HG03066 (cell line): Measurements from ENCODE around the gene ADAMTSL1.
A peak's percentile ranks its signal among the peaks of the same experiment; 100 is the strongest.

Experiments
- ATAC-seq: cut with Tn5 transposase; IDR thresholded peaks from one replicate; pipeline ENCODE4 v1.9.1; 2021; ENCODE audit warnings: low read depth; ENCODE audit not compliant: unreplicated experiment

The ADAMTSL1 gene

DNA sequence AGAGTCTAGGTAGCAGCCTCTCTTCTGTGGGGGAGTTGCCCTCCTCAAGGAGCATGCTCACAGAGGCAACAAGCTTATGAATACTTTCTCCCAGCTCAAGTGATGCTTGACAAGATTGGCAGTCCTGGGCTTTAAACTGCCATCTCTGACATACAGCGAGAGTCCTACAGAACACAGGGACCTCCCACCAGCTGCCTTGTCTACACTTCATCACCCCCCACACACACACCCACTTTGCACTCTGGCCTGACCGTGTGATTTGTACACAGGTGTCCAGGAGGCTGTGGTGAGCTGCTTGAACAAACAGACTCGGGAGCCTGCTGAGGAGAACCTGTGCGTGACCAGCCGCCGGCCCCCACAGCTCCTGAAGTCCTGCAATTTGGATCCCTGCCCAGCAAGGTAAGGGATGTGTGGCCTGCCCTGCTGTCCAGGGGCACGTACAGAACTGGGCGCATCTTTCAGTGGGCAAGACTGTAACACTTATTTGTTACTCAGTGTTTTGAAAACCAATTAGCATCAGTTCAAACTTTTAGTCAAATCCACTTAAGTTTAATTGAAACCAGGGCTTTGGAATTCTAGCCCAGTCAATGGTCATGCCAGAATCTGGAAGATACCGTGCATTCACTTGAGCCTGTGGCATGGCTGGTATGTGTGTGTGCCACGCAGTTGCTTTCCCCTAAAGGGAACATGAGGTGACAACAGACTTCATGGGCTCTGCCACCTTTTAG lies 247.5 kb downstream of the ADAMTSL1 start:
- no peak for ATAC-seq

DNA sequence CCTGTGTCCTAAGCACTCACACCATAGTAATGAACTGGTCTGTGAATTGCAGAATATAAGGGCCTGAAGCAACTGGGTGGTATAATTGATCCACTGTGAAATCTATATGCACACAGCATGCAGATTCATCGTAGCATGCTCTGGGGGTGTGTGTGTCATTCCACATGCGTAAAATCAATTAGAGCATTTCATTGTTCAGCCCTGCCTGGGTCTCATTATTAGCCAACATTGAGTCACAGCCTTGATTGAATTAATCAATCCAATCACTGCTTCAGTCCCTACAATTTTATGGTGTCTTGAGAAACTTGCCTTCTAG lies 248.0 kb downstream of the ADAMTSL1 start:
- no peak for ATAC-seq

DNA sequence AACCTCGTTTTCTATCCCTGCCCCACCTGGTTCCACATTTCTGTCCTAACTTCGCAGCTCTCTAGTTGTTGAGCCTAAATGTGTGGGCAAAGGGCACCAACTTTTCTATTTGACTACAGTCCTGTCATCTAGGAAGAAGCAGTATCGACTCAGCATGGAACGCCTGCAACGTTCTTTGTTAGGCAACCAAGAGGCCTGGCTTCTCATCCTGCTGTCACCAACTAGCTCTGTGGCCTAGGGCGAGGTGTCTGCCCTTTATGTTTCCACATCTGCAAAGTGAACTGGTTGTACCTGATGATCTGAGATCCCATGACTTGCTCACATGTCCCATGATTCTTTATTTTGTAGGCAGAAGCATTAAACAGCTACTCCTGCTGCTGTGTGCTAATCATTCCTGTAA lies 248.9 kb downstream of the ADAMTSL1 start:
- ATAC-seq, result no peak

DNA sequence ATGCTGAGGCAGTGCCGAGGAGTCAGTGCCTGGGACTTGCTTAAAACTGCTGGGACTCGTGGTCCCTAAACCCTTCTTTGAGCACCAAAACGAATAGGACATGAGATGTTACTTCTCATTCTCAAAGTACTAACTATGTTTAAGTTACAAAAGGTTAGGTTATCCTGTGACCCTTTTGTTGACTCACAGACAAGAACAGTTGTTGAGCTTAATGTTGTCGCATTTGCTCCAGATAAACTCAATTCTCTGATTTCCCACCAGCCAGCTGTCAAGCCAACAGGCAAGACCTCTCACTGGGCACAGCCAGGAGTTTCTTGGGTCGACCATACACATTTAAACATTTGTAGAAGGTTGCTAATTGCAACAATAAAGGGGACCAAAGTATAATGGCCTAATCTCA lies 249.4 kb downstream of the ADAMTSL1 start:
- ATAC-seq, result no peak

DNA sequence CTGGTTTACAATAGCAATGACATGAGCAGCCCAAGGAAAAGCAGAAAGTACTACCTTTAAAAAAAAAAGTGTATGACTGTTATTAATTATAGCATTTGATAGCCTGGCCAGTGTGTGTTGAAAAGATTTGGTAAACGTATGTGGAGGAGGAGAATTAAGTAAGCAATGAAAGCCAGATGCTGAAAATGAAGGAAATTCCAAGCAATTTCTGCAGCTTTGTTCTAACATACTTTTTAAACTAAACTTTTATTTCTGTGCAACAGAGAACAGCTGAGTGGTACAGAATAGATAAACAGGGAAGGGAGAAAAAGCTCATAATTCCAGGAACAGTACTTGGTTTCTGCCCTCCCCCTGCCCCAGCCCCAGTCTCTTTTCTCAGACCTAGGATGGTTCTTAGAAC lies 252.6 kb downstream of the ADAMTSL1 start:
- no peak for ATAC-seq

DNA sequence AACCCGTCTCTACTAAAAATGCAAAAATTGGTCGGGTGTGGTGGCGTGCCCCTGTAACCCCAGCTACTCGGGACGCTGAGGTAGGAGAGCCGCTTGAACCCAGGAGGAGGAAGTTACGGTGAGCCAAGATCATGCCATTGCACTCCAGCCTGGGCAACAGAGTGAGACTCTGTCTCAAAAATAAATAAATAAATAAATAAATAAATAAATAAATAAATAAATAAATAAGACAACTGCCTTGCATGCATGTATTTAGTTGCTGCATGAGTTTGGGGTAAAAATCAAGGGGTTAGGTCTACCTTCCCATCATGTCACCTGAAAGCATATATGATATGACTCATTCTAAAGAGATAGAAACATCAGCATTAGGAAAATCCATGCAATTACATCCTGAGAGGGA lies 254.0 kb downstream of the ADAMTSL1 start:
- ATAC-seq, result no peak

DNA sequence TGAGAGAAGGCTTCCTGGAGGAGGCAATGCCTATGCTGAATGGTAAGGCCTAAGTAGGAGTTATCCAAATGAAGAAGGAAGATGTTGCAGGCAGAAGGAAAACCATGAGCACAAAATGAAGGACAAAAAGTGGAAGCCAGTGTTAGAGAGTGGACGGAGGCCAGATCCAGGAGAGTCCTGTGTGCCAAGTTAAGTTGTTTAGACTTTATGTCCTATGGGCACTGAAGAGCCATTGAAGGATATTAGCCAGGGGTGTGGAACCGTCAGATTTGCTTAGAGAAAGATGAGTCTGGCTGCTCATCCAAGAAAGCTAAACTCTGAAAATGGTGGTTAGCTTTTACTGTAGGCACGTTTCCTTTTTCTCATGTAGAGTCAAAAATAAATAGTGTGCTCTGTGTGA lies 254.7 kb downstream of the ADAMTSL1 start:
- no peak for ATAC-seq

DNA sequence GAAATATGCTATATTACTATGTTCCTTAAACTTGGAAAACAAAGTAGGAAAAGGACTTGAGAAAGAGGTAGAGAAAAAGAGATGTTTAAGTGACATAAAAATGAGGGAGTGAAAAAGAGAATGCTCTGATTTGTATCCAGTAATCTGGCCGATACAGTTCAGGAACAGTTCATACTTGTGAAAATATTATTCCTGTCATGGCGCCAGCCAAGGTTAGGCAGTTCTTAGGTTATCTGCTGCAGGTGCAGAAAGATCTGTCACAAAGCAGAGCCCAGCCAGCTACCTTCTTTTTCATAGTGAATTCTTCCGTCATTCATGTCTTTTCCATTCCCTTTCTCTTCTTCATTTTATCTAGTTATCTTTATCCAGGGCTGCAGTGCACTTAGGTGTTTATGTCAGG lies 256.3 kb downstream of the ADAMTSL1 start:
- ATAC-seq, result no peak

DNA sequence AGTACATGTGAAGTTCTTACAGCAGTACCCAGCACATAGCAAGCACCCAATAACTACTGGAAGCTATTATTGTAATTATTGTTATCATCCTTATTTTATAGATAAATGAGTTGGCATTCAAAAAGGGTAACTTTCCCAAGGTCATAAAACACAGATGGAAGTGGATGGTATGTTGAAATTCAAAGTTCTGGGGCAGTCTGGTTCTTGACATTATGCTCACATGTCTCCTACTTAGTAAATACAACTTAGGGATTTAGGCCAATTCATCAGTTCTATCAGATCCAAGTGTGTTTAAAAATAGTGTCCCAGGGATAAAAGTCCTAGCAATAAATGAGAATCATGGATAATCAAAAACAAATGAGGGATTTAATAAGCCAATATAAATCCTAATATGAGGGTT lies 265.2 kb downstream of the ADAMTSL1 start:
- ATAC-seq, result no peak

DNA sequence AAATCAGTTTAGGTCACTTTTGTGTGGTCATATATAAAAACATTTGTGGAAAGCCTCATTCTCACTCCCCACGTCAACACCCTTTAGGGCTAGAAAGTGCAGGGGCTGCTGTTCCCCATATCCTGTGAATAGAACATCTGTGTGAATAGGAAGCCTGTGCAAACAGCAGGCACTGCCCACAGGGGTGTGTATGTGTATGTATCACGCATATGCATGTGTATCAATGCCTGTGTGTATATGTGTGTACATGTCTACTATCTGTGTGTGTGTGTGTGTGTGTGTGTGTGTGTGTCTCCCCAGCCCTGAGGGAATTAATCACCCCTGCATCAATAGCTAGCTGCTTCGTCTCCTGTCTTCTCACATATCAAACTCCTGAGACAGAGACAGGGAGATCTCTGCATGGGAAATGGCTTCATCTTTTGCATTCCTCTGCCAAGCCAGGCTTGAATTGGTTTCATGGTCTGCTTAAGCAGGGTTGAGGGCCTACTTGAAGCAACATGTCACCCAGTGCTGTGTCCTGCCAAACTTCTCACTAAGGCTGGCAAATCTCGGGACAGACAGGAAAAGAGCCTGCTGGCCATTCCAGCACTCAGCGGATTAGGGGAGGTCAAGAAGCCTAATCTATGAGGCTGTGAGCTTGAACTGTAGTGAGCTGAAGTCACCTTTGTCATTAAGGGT lies 265.8 kb downstream of the ADAMTSL1 start:
- ATAC-seq, result no peak

DNA sequence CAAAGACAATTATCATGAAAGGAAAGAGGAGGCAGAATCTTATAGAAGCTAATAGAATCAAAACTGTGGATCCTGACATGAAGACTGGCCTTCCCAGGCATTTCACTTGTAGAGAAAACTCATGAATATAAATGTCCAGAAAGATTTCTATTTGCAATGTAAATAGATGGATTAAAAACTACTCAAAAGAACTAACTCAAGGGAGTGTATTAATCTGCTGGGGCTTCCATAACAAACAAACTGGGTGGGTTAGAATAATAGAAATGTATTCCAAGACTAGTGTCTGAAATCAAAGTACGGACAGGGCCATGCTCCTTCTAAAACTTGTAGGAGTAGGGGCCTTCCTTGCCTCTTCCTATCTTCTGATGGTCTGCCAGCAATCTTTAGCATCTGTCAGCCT lies 267.4 kb downstream of the ADAMTSL1 start:
- no peak for ATAC-seq

DNA sequence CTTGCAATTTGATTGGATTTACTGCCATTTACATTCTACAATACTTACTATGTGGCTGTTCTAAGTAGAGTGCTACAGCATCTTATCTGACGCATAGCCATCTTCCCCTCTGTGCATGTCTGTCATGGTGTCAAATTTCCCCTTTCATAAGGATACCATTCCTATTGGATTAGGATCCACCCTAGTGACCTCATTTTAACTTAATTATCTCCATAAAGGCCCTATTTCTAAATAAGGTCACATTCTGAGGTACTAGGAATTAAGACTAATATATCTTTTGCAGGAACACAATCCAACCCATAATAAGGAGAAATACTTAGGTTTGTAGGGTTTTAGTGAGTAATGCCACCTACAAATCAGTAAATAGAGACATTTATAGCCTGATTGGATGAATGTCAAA lies 268.0 kb downstream of the ADAMTSL1 start:
- ATAC-seq, result no peak

DNA sequence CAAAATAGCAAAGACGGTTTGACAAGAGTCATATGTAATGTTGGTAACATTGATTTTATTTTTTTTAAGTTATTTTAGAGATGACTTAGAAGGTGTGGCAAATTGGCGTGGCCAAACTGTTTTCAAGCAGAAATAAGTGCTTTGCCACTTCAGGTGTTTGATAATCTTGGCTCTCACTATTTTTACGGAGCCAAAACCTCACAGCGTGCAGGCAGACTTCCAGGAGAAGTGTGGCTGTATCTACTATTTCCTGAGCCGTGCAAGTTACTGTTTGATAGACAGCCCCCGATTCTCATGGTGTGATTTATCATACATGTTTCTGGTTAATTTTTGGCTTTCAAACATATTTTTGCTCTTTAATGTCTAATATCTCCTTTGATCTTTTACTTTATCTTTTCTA lies 269.5 kb downstream of the ADAMTSL1 start:
- ATAC-seq, result no peak

DNA sequence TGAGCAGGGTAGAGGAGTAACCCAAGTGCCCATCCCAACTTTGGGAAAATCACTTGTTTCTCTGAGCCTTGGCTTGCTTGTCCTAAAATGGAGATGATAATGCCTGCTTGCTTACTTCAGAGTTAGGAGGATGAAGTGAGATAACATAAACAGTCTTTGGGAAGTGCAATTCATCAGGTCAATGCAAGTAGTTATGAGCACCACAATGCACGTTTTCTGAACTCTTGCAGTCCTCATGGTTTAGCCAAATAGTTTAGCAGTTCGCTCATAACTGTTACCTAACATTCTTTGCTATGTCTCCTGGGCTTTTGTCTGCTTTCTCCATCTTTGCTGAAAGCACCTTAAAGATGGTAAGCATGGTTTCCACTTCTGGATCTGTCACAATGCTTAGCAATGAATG lies 270.0 kb downstream of the ADAMTSL1 start:
- no peak for ATAC-seq

DNA sequence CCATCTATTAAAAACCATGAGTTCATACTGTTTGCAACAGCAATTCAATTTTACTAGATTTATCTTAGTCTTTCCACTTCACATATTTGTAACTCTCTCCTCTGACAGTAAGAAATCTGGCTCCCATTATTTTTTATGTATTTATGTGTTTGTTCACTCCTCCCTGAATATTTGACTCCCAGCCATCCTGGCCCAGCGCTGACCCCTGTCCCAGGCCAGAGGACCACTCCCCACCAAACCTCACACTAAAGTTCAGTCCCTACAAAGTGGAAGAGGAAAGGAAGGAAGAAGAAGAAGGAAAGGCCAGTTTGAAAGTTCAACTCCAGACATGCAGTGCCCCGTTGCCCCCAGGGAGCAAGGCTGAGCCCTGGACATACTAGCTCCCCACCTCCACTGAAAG lies 271.8 kb downstream of the ADAMTSL1 start:
- no peak for ATAC-seq

DNA sequence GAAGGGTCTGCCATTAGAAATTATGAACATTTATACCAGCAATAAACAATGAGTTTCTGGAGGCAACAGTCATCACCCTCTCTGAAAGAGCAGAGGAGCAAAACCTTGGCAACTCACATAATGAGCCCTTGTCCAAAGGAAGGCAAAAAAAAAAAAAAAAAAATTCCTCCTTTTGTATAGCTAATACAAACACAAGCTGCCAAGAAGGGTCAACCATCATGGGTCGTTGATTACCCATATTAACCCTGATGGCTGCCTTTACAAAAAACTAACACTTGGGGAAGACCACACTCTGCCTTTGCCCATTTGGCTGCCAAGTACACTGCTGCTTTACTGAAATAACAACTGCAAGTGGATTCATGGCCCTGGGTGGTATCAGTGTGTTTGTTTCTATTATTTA lies 272.7 kb downstream of the ADAMTSL1 start:
- ATAC-seq, result no peak

DNA sequence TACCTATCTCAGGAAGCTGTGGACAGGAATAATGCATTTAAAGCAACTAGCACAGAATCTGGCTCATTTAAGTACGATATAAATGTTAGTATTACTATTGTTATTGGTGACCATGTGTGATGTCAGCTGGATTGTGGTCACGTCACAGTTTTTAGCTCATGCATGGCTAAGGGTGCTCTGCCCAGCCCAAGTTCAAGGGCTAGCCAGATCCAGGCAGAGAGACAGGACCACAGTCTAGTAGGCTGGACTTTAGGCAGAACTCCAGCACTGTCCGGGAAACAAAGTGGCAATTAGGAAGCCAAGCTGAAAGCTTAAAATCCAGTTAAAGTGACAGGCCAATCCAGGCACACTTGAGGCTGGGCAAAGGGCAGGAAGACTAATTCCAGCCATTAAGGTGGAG lies 273.6 kb downstream of the ADAMTSL1 start:
- no peak for ATAC-seq

DNA sequence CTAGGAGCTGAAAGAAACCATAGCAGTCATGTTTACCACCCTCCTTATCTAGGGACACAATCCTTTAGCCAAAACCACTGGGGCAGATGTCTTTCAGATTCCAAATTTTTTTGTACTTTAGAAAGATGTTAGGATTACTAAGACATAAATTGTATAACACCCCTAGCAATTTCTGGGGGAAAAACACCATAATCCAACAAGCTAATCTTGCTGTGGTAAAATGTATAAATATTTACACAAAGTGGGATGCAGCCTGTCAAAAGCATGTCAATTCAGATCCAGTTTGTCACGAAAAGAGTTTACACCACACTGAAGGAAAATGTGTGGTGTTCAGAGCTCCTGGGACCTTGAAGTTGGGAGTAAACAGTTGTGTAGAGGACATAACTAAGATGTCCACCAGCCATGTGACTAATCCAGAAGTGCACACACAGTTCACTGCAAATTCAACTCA lies 274.3 kb downstream of the ADAMTSL1 start:
- ATAC-seq, result no peak

DNA sequence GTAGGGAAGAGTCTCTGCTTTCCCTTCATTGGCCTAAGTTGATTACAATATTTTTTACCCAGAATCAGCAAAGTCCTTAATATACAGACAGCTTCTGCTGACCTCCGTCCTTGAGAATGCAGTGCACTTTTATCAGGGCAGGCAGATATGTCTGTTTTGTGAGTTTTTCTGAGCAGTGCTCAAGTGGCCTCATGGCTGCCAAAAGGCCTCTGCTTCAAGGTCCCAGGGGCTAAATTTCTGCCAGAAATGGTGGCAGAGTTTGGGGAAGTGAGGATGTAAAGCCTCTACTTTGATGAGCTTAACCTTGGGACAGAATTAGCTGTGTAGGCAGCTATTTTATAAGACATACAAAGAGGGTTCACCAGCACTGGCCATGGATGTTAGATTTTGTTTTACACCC lies 275.8 kb downstream of the ADAMTSL1 start:
- no peak for ATAC-seq

DNA sequence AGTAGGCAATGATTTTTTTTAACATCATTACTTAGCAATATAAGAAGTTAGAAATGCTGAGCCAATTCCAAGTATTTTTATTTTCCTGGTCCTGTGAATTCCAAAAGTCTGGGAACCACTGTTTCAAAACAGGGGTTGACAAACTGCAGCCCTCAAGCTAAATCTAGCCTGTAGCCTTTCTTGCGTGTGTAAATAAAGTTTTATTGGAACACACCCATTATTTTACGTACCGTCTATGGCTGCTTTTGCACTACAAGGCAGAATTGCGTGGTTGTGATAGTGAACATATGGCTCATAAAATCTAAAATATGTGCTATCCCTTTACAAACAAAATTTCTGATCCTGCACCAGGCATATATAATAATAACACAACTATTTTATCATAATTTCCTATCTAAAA lies 280.0 kb downstream of the ADAMTSL1 start:
- ATAC-seq, result no peak

DNA sequence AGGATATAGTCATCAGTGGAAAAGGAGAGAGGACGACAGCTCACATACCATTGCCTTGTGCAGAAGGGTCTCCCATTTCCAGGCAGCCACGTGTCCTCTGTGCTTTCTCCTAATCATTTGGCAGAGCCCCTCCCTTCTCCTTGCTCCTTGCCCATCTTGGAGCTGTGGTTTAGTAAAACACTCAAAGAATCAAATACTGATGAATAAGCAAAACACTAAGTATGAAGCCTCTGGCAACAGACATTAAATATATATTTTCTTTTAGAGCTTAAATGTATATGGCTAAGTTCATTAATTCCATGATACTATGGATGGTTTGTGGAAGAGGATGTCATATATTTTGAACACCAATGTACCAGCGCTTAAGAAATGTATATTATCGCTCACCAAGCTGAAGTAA lies 280.6 kb downstream of the ADAMTSL1 start:
- ATAC-seq, result no peak

DNA sequence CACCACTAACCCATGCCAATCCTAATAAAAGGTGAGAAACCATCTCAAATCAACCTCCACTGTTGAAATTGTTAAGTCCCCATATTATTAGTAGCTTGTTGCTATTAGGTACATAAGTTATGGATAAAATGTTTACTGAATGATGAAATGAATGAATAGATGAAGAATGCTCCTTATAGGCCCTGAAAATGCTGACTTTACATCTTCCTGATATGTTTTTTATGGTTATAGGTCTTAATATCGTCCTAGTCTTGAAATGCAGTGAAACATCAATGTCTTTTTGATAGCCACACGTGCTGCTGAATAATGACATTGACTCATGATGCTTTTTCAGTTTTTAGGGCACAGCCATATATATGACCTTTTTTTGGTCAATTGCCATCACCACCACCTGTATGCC lies 281.3 kb downstream of the ADAMTSL1 start:
- ATAC-seq, result no peak

DNA sequence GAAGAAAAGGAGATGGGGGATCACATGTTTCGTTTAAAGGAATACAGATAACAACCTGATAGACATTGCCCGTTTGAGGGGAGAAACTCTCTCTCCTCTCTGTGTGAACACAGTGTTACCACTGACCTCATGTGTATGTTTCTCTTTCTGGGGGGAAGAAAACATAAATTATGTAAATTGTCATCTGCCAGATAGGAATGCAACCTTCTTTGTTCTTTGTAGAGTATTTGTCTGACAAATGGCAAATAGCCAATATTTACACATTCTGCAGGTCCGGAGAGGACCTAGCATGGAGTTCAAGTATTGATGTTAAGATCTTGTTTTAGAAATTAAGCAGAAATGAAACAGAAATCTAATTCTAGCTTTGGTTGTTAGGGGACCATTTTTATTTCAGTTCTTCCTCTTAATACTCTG lies 282.8 kb downstream of the ADAMTSL1 start:
- peak; percentile 51 for ATAC-seq
